Measurements from ENCODE around the gene CLIC3.

- TF ChIP-seq CTCF (IDR thresholded peaks at IDR 0.05) (no peak), POLR2A (IDR thresholded peaks at IDR 0.05) (no peak)
These were observed at the start of gene CLIC3 for GRCh38 chr9:136996361-136997292.
